GM19467 (cell line): ENCODE measurements around the gene GALNT6.
A peak's percentile ranks its signal among the peaks of the same experiment; 100 is the strongest.
"Not testable (repeated sequence)": the region's sequence is repeated elsewhere in the genome, so short reads cannot be mapped to it uniquely, and the experiment has no call there.

ENCODE experiments used
- ATAC-seq: cut with Tn5 transposase; IDR thresholded peaks from one replicate; pipeline ENCODE4 v1.9.1; 2021; ENCODE audit warnings: mild to moderate bottlenecking, moderate library complexity; ENCODE audit not compliant: unreplicated experiment

GALNT6 gene

DNA sequence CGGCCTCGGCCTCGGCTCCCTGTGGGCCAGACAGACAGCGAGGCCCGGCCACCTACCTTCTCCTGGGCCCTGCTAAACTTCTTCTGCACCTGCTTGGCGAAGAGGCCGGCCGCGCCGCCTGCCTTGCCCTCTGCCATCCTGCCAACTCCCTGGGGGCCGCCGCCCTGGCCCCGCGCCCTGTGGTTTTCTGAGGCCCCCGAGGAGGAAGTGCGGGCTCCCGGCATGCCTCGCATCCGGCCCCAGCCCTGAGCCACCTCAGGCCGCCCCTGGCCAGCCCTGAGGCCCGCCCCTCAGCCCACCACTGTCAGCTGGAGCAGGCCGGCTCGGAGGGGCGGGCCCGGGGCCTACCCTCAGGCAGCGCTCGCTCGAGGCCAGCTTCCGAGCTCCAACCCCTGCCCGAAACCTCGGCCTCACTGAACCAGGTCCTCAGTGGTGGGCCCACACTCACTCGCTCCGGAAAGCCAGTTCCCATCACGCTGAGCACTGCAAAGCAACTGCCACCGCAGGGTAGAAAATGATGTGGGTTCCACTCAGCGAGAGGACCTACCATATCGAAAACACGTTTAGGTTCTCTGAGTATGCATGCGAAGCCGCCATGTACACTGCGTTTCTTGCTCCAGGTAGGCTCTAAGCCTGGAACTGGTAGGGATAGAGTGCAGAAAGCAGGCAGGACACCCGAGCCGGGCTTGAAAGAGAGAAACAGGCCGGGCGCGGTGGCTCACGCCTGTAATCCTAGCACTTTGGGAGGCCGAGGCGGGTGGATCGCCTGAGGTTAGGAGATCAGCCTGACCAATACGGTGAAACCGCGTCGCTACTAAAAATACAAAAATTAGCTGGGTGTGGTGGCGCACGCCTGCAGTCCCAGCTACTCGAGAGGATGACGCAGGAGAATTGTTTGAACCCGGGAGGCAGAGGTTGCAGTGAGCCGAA, 67.0 kb downstream of the GALNT6 start, which contains the start of gene BIN2:
Gene BIN2 (minus strand): TSS at position 209 of the 930 bp plus-strand sequence. CDS start 72 bp downstream, at position 137.
- peak; percentile 51 for ATAC-seq

DNA sequence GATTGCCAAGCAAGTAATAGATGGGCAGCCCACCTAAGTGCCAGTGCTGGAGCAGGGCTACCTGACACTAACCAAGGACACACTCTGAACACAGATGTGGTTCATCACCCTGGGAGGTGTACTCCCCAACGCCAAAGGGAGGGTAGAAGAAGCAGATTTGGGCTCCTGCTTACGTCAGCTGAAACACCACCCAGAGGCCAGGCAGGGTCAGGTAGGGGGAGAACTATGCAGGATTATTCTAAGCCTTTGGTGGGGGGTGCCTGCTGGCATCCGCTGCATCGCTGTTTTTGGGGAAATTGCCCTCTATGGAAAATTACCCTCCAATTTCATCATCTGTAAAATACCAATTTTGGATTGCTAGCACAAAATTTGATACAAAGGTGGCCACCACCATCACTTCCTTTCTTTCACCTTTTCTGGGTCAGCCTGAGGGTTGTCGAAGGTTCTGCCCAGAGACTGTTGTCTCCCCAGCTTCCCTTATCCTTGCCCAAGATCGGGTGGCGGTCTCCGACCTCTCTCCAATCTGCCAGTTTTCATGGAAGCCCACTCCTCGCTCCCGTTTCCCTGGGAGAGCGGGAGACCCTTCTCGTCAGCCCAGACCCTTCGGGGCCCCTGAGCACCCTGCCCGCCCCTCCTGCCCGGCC, 67.8 kb downstream of the GALNT6 start:
- no peak for ATAC-seq

- no peak for ATAC-seq
These were observed 68.8 kb downstream of the GALNT6 start for GRCh38 chr12:51322452-51322851.

- ATAC-seq = no peak
These were observed 69.3 kb downstream of the GALNT6 start for GRCh38 chr12:51321882-51322281.

GRCh38 chr12:51320695-51321320, 70.4 kb downstream of the GALNT6 start:
- no peak for ATAC-seq

- no peak for ATAC-seq
These were observed 70.9 kb downstream of the GALNT6 start for GRCh38 chr12:51320311-51320694.

- ATAC-seq = no peak
These were observed 72.2 kb downstream of the GALNT6 start for GRCh38 chr12:51318846-51319599.

GRCh38 chr12:51318057-51318806, 73.0 kb downstream of the GALNT6 start:
- not testable (repeated sequence) for ATAC-seq

GRCh38 chr12:51311389-51311788, 79.8 kb downstream of the GALNT6 start:
- no peak for ATAC-seq

DNA sequence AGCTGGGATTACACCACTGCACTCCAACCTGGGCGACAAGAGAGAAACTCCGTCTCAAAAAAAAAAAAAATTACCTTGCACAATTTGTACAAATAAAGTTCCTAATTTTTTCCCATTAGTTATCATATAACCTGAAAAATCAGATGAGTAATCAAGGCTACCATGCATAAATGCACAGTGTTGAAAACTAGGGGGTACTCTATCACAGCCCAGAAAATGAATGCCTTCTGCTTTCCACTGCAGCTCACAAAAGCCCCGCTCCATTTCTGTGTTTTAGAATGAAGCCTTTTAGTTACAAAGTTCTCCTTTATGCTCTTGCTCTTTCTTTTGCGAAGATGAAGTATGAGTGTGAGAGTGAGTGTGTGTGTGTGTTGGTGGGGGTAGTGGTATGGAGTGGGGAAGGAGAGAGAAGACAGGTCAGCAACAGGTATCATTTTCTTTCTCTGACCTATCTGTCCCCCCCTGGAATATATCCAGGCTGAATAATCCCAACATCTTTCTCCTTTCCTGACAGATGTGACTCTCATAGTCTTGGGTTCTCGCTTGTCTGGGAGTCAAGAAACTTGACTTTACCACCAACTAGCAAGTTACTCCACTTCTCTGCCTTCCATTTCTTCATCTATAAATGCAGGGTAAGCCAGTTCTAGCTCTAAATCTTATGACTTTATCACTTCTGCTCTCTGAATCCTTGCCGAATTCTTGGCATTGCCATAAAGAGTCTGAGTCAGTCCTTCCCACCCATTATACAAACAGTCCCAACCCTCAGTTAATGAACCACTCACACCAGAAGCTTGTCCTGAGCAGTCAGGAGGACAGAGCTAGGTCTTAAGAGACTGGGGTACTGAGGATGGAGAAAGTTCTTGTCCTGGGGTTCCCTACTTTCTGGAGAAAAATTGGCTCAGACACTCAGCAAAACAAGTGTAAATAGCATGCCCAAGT, 83.3 kb downstream of the GALNT6 start:
- no peak for ATAC-seq

DNA sequence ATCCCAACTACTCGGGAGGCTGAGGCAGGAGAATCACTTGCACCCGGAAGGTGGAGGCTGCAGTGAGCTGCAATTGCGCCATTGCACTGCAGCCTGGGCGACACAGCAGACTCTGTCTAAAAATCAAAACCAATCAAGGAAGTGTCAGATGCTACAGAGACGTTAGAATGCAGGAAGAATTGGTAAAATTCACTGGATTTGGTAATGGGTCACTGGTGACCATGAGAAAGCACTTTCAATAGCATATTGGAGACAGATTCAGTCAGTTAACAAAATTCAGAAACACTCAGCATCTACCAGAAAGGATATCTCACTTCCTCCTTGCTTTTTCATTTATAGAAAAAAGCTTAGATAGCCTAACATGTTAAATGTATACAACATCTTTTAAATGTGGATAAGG, 84.7 kb downstream of the GALNT6 start:
- no peak for ATAC-seq
